ENCODE results near the gene ZBTB46.
"Not testable (repeated sequence)": the region's sequence is repeated elsewhere in the genome, so short reads cannot be mapped to it uniquely, and the experiment has no call there.

Gene ZBTB46

DNA sequence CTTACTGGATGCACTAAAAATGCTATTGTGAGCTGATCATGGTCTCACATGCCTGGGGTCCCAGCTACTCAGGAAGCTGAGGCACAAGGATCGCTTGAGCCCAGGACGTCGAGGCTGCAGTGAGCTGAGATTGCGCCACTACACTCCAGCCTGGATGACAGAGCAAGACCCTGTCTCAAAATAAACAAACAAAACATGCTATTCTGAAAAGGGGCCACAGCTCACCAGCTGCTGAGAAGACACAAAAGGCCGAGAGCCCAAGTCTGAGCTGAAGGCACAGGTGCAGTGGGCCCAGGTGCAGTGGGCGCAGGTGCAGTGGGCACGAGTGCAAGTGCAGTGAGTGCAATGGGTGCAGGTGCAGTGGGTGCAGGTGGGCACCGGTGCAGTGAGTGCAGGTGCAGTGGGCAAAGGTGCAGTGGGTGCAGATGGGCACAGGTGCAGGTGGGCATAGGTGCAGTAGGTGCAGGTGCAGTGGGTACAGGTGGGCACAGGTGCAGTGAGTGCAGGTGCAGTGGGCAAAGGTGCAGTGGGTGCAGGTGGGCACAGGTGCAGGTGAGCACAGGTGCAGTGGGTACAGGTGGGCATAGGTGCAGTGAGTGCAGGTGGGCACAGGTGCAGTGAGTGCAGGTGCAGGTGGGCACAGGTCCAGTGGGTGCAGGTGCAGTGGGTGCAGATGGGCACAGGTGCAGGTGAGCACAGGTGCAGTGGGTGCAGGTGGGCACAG is 16.0 kb downstream of the ZBTB46 start:
- no peak for DNase-seq (ENCODE audit: low spot score)

- DNase-seq (ENCODE audit: low spot score), result no peak
Measured at GRCh38 chr20:63811491-63811875, 19.6 kb downstream of the ZBTB46 start.

DNA sequence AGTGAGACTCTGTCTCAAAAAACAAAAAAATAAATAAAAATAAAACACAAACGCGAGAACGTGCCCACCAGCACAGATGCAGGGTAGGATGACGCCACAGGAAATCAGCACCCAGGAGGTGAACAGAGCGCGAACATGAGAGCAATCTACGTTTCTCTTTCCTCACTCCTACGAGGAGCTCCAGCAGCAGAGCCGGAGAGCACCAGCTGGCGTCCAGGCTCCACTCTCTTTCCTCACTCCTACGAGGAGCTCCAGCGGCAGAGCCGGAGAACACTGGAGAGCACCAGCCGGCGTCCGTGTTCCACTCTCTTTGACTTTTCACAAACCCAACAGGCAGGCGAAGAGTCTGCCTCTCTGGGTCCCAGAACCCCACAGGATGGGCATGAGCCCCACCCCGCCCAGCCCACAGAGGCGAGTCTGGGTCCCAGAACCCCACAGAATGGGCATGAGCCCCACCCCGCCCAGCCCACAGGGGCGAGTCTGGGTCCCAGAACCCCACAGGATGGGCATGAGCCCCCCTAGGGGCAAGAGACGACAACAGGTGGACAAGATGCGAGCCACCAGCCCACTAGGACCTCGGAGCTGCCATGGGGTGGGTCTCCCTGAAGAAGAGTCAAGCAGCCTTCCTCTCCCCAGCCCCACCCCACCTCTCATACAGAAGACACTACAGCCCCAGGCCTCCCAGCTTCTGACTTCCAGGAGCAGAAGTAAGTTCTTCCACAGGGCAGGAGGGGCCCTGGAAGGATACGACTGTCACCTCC is 20.2 kb downstream of the ZBTB46 start:
- DNase-seq (ENCODE audit: low spot score), result no peak

GRCh38 chr20:63809856-63810255 is 21.2 kb downstream of the ZBTB46 start:
- no peak for DNase-seq (ENCODE audit: low spot score)

GRCh38 chr20:63808964-63809674 is 21.9 kb downstream of the ZBTB46 start:
- no peak for DNase-seq (ENCODE audit: low spot score)

- DNase-seq (ENCODE audit: low spot score), result no peak
Measured at GRCh38 chr20:63808145-63808724, 22.8 kb downstream of the ZBTB46 start.

GRCh38 chr20:63807654-63808053 is 23.4 kb downstream of the ZBTB46 start:
- no peak for DNase-seq (ENCODE audit: low spot score)

- DNase-seq (ENCODE audit: low spot score), result no peak
Measured at GRCh38 chr20:63804308-63804636, 26.8 kb downstream of the ZBTB46 start.

DNA sequence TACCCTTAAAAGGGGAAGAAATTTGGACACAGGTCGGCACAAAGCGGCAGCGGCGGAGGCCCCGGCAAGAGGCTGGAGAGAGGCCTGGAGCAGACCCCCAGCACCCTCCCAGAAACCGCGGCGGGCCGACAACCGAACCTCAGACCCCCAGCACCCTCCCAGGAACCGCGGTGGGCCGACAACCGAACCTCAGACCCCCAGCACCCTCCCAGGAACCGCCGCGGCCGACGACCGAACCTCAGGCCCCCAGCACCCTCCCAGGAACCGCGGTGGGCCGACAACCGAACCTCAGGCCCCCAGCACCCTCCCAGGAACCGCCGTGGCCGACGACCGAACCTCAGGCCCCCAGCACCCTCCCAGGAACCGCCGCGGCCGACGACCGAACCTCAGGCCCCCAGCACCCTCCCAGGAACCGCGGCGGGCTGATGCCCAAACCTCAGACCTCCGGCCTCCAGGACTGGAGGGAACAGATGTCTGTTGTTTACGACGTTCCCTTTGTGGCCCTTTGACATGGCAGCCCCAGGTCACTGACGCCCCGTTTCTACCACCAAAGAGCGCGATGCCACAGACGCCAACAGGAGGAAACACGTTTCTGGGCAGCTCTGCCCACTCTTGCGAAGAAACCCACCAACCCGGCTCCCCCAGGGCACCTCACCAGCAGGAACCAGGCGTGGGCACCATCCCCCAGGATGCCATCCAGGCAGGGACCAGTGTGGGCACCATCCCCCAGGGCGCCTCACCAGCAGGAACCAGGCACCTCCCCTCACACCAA is 28.4 kb downstream of the ZBTB46 start:
- no peak for DNase-seq (ENCODE audit: low spot score)

DNA sequence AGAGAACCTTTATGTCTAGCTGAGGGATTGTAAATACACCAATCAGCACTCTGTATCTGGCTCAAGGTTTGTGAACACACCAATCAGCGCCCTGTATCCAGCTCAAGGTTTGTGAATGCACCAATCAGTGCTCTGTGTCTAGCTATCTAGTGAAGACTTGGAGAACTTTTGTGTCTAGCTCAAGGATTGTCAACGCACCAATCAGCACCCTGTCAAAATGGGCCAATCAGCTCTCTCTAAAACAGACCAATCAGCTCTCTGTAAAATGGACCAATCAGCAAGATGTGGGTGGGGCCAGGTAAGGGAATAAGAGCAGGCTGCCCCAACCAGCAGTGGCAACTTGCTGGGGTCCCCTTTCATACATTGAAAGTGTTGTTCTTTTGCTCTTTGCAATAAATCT is 29.9 kb downstream of the ZBTB46 start:
- DNase-seq (ENCODE audit: low spot score), result not testable (repeated sequence)

GRCh38 chr20:63800411-63800810 is 30.7 kb downstream of the ZBTB46 start:
- not testable (repeated sequence) for DNase-seq (ENCODE audit: low spot score)

- DNase-seq (ENCODE audit: low spot score), result not testable (repeated sequence)
Measured at GRCh38 chr20:63799127-63799526, 31.9 kb downstream of the ZBTB46 start.

GRCh38 chr20:63797175-63797574 is 33.9 kb downstream of the ZBTB46 start:
- not testable (repeated sequence) for DNase-seq (ENCODE audit: low spot score)

DNA sequence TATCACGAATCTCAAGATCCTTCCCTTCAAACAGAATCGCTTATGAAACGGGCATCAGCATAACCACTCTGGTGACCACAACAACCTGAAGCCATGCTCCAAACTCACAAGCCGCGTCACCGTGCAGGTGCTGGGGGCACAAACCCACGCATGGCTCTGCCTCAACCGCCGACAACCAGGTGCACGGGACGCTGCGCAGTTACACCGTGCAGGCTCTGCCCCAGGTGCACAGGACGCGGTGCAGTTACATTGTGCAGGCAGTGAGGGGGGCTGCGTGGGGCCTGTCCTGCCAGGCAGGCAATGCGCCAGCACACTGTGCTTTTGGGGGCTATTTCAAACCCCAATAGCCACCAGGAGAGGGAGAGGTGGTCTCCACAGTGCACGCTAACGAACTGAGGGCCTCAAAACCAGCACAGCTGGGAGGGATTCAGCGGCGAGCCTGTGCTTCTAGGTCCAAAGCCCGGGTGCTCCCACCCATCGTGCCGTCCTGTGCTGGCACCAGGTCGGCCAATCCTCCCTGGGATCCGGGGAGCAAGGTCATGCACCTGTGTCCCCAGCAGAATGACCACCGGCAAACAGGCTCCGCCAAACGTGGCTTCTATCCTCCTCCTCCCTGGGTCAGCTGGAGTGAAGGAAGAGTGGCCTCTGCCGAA is 35.8 kb downstream of the ZBTB46 start:
- no peak for DNase-seq (ENCODE audit: low spot score)

DNA sequence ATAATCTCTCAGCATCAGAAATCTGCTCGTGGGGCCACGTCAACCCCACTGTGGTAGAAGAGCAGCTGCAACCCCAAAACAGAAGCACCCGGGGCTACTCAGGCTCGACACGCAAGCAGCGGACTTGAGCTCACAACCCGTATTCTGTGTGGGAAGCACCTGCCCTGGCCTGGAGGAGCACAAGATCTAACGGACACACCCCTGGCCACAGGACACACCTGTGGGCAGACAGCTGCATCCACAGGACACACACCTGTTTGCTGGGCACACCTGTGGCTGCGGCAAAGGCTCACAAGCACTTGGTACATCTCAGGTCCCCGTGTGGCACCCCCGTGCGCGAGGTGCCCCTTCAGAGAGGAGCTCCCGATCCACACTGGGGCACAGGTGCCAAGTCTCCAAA is 36.5 kb downstream of the ZBTB46 start:
- DNase-seq (ENCODE audit: low spot score), result no peak

DNA sequence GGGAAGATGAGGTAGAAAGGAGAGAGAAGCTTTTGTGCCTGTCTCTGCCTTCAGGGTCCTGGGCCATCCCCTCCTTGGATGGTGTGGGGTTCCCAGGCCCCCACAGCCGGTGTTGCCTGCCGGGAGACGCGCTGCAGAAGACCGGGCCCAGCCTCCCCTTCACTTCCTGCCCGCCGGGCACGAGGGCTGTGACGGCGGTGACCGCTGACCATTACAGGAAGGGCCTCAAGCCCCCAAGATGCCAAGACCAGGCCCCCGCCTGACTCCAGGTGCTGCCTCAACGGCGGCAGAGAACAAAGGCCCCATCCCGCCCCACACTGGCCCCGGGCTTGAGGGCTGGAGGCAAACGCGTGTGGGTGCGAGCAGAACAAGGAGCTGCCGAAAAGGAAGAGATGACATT is 38.2 kb downstream of the ZBTB46 start:
- DNase-seq (ENCODE audit: low spot score), result no peak

DNA sequence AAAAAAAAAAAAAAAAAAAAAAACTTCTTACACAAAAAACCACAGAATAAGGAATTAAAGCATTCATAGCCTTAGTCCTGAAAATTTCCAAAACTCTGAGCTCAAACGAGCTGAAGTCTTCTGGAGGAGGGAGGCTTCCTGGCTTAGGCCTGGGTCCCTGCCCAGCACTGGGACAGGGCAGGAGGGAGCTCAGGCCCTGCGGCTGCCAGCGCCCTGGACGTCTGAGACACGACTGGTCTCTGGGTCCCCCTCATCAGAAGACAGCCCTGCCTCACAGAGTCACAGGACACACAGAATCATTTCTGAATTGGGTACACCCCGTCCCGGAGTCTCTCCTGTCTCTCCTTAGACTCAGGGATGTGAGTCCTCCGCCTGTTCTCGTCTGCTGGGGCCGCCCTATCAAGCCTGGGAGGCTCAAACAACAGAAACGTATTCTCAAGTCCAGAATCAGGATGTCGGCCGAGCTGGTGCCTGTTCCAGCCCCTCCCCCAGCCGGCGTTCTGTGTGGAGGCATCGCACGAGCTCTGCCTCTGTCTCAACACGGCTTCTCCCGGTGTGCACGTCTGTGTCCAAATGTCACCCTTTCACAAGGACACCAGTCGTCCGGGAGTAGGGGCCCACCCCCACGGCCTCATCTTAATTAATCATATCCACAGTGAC is 39.4 kb downstream of the ZBTB46 start:
- no peak for DNase-seq (ENCODE audit: low spot score)

GRCh38 chr20:63790572-63791168 is 40.4 kb downstream of the ZBTB46 start:
- no peak for DNase-seq (ENCODE audit: low spot score)

GRCh38 chr20:63789836-63790571 is 41.1 kb downstream of the ZBTB46 start:
- no peak for DNase-seq (ENCODE audit: low spot score)

DNA sequence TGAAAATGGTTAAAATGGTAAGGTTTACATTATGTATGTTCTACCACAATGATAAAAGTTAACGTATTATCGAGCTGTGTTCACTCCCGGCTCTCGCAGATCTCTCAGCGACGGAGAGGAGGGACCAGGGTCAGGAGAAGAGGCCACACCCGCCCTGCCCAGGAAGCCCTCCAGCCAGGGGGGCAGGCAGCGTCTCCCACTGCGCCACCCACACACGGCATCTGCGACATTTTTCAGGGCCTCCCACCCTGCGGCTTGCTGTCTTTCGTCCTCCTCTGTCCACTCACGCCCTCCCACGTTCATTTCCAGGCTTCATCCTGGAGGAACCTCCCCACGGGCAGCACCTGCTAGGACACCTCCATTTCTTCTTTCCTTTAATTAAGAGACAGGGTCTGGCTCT is 43.3 kb downstream of the ZBTB46 start:
- no peak for DNase-seq (ENCODE audit: low spot score)
